ENCODE results near the gene MEG3. TPM values are rescaled to one million over a fixed set of nuclear protein-coding genes. Genes with fewer than 3 reads are reported as not detected.

MEG3 gene
- total and polyA plus RNA-seq, 9 of the 15 experiments (the other 6 are each of a cell fraction or from before 2014, with no cell fraction given): 0.10 to 5.3 (median 1.0) TPM; not detected in 1

DNA sequence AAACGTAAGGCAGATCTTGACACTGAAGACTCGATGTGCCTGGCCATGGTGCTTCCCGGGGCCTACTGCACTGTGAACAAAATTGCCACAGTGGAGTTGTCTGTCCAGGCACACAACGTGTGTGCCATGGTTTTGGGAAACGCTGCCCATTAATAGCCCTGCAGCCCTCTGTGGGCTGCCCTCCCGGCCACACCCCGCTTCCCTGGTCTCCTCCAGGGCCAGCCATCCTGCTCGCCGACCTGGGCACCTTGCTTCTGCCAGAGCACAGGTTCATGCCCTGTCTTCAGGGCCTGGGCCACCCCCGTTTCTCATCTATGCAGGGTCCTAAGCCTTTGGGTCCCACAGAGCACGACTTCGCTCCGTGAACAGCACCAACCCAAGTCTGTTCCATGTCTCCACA lies 18.9 kb downstream of the MEG3 start (continued):
- TF ChIP-seq, protein P1, sequence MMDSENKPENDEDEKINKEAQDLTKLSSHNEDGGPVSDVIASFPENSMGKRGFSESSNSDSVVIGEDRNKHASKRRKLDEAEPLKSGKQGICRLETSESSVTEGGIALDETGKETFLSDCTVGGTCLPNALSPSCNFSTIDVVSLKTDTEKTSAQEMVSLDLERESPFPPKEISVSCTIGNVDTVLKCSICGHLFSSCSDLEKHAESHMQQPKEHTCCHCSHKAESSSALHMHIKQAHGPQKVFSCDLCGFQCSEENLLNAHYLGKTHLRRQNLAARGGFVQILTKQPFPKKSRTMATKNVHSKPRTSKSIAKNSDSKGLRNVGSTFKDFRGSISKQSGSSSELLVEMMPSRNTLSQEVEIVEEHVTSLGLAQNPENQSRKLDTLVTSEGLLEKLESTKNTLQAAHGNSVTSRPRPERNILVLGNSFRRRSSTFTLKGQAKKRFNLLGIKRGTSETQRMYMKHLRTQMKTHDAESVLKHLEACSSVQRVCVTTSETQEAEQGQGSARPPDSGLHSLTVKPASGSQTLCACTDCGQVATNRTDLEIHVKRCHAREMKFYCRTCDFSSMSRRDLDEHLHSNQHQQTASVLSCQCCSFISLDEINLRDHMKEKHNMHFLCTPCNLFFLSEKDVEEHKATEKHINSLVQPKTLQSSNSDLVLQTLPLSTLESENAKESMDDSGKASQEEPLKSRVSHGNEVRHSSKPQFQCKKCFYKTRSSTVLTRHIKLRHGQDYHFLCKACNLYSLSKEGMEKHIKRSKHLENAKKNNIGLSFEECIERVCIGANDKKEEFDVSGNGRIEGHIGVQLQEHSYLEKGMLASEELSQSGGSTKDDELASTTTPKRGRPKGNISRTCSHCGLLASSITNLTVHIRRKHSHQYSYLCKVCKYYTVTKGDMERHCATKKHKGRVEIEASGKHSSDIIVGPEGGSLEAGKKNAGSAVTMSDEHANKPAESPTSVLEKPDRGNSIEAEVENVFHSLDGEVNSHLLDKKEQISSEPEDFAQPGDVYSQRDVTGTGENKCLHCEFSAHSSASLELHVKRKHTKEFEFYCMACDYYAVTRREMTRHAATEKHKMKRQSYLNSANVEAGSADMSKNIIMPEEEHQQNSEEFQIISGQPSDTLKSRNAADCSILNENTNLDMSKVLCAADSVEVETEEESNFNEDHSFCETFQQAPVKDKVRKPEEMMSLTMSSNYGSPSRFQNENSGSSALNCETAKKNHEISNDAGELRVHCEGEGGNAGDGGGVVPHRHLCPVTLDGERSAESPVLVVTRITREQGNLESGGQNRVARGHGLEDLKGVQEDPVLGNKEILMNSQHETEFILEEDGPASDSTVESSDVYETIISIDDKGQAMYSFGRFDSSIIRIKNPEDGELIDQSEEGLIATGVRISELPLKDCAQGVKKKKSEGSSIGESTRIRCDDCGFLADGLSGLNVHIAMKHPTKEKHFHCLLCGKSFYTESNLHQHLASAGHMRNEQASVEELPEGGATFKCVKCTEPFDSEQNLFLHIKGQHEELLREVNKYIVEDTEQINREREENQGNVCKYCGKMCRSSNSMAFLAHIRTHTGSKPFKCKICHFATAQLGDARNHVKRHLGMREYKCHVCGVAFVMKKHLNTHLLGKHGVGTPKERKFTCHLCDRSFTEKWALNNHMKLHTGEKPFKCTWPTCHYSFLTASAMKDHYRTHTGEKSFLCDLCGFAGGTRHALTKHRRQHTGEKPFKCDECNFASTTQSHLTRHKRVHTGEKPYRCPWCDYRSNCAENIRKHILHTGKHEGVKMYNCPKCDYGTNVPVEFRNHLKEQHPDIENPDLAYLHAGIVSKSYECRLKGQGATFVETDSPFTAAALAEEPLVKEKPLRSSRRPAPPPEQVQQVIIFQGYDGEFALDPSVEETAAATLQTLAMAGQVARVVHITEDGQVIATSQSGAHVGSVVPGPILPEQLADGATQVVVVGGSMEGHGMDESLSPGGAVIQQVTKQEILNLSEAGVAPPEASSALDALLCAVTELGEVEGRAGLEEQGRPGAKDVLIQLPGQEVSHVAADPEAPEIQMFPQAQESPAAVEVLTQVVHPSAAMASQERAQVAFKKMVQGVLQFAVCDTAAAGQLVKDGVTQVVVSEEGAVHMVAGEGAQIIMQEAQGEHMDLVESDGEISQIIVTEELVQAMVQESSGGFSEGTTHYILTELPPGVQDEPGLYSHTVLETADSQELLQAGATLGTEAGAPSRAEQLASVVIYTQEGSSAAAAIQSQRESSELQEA (IDR thresholded peaks at IDR 0.05; ENCODE audit: low read depth): no peak
- no peak for TF ChIP-seq ZNF586 (CRISPR knock-in tag; conservative IDR thresholded peaks at IDR 0.05)
- TF ChIP-seq, protein P2, sequence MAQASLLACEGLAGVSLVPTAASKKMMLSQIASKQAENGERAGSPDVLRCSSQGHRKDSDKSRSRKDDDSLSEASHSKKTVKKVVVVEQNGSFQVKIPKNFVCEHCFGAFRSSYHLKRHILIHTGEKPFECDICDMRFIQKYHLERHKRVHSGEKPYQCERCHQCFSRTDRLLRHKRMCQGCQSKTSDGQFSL (CRISPR knock-in tag; IDR thresholded peaks at IDR 0.05): no peak
- TF ChIP-seq, protein P2 (tag; IDR thresholded peaks at IDR 0.05): no peak

All from K562 (cell line).